Endothelial cell of umbilical vein (primary cell): ENCODE data around the gene MUC5AC. TPM values are rescaled to one million over a fixed set of nuclear protein-coding genes. Genes with fewer than 3 reads are reported as not detected.

ENCODE experiments used
- BruUV-seq: library from RNA; stranded (reverse); fragments of 400-500 nt; replicated peaks from 2 replicates; lab custom pipeline; 2021; lab: Mats Ljungman, UMichigan
- CTCF ChIA-PET: fragments of 300-600, 350-600 bp; sonication (Branson Sonifier 250); formaldehyde crosslinking; loops from one replicate; lab custom pipeline; 2021; ENCODE audit warnings: antibody characterized with exemption, inconsistent platforms; lab: Charles Lee
- POLR2A ChIA-PET: fragments of 300-600, 350-600 bp; sonication (Branson Sonifier 250); formaldehyde crosslinking; loops from one replicate; lab custom pipeline; 2021; ENCODE audit warnings: antibody characterized with exemption, inconsistent platforms; lab: Charles Lee
- DNase-seq: peaks from one replicate; pipeline ENCODE4 v3.0.0-alpha.2; 2011; ENCODE audit warnings: low read depth, low spot score
- FAIRE-seq: peaks from 2 replicates; lab custom pipeline; 2011; peaks lifted over from hg19 to GRCh38; lab: Jason Lieb, UNC
- H2AFZ ChIP-seq: 2 replicates; pipeline ENCODE4 v1.6.0; 2012; ENCODE audit warnings: low read depth, low read length, control low read depth, inconsistent platforms
- H3K27ac ChIP-seq: 2 replicates; pipeline ENCODE4 v1.5.1; 2011; ENCODE audit warnings: low read depth, mild to moderate bottlenecking, control low read depth, low read length, moderate library complexity; ENCODE audit not compliant: insufficient read depth
- H3K27me3 ChIP-seq, 2 experiments: 2 replicates each; pipeline versions ENCODE4 v1.6.0 to v1.6.1; 2011; ENCODE audit warnings: low read length in 2 of 2, mixed read lengths in 1 of 2; ENCODE audit not compliant: control insufficient read depth in 2 of 2, insufficient read depth in 2 of 2
- H3K36me3 ChIP-seq, 2 experiments: 2 replicates in 1 of 2; 3 replicates in 1 of 2; pipeline ENCODE4 v1.5.1; 2011; ENCODE audit warnings: low read length in 2 of 2, mild to moderate bottlenecking in 1 of 2, moderate library complexity in 1 of 2; ENCODE audit not compliant: control insufficient read depth in 2 of 2, insufficient read depth in 2 of 2; ENCODE audit errors: extremely low read depth in 1 of 2
- H3K4me1 ChIP-seq: 3 replicates; pipeline ENCODE4 v1.5.1; 2011; ENCODE audit warnings: mild to moderate bottlenecking, low read length; ENCODE audit not compliant: control insufficient read depth, insufficient read depth; ENCODE audit errors: extremely low read depth
- H3K4me2 ChIP-seq: 2 replicates; pipeline ENCODE4 v1.6.1; 2011; ENCODE audit warnings: low read length, control low read depth, mixed read lengths; ENCODE audit not compliant: insufficient read depth
- H3K4me3 ChIP-seq, 3 experiments: fragments of 200-600 bp in 1 of 3; sonication (generic), shearing (Covaris generic) in 1 of 3; replicated peaks in 1 of 3; 2 replicates each; pipeline ENCODE4 v1.5.1; 2011 to 2016; ENCODE audit warnings: control low read depth in 3 of 3, low read length in 3 of 3, mild to moderate bottlenecking in 2 of 3, inconsistent platforms in 1 of 3, low read depth in 1 of 3, moderate library complexity in 1 of 3; ENCODE audit not compliant: insufficient read depth in 1 of 3
- H3K79me2 ChIP-seq: 2 replicates; pipeline ENCODE4 v1.6.0; 2012; ENCODE audit warnings: low read length, inconsistent platforms; ENCODE audit not compliant: control insufficient read depth, insufficient read depth
- H3K9ac ChIP-seq: replicated peaks from 2 replicates; pipeline ENCODE3; 2011; ENCODE audit warnings: low read length, control low read depth; ENCODE audit not compliant: insufficient read depth; ENCODE audit errors: extremely low read depth
- H3K9me1 ChIP-seq: replicated peaks from 3 replicates; pipeline ENCODE4 v1.6.0; 2011; ENCODE audit warnings: mild to moderate bottlenecking, low read length; ENCODE audit not compliant: control insufficient read depth, insufficient read depth; ENCODE audit errors: extremely low read depth
- H3K9me3 ChIP-seq: replicated peaks from 2 replicates; pipeline ENCODE4 v1.5.1; 2012; ENCODE audit warnings: low read length, inconsistent platforms; ENCODE audit not compliant: control insufficient read depth, insufficient read depth
- H4K20me1 ChIP-seq: replicated peaks from 2 replicates; pipeline ENCODE3; 2011; ENCODE audit warnings: mild to moderate bottlenecking, low read length; ENCODE audit not compliant: control insufficient read depth, insufficient read depth; ENCODE audit errors: extremely low read depth
- EZH2 ChIP-seq: IDR thresholded peaks from 2 replicates; pipeline ENCODE4 v1.6.1; 2012; ENCODE audit warnings: borderline replicate concordance, low read depth, mild to moderate bottlenecking, moderate library complexity, low read length, inconsistent platforms; ENCODE audit not compliant: severe bottlenecking
- FOS ChIP-seq: IDR thresholded peaks from 2 replicates; pipeline ENCODE4 v1.6.1; 2011; ENCODE audit warnings: mild to moderate bottlenecking, low read length, moderate library complexity, borderline replicate concordance; ENCODE audit not compliant: insufficient read depth
- GATA2 ChIP-seq: IDR thresholded peaks from 2 replicates; pipeline ENCODE4 v1.7.0; 2011; ENCODE audit warnings: low read depth, mild to moderate bottlenecking, moderate library complexity, mixed read lengths, low read length; ENCODE audit not compliant: insufficient read length, insufficient read depth
- JUN ChIP-seq: IDR thresholded peaks from 2 replicates; pipeline ENCODE4 v1.6.1; 2011; ENCODE audit warnings: borderline replicate concordance, low read depth; ENCODE audit not compliant: insufficient read length, insufficient read depth
- MAX ChIP-seq: IDR thresholded peaks from 2 replicates; pipeline ENCODE4 v1.6.1; 2011; ENCODE audit not compliant: insufficient read depth, insufficient read length
- MYC ChIP-seq: IDR thresholded peaks from one replicate; pipeline ENCODE4 v1.6.1; 2011; ENCODE audit warnings: mild to moderate bottlenecking, low read depth, low read length
- POLR2A ChIP-seq: IDR thresholded peaks from 2 replicates; pipeline ENCODE4 v1.6.1; 2012; ENCODE audit warnings: low read depth, mild to moderate bottlenecking, control low read depth, low read length
- POLR2AphosphoS5 ChIP-seq: IDR thresholded peaks from 2 replicates; pipeline ENCODE4 v1.6.1; 2012; ENCODE audit warnings: low read depth, mild to moderate bottlenecking, control low read depth, low read length, moderate library complexity; ENCODE audit not compliant: insufficient read depth
- dilution Hi-C: fragments of 300-500 bp; cut with MboI; formaldehyde crosslinking; loops from one replicate; pipeline ENCODE4 v1.15.0; 2019; ENCODE audit warnings: low sequenced_read_pairs; ENCODE audit not compliant: extremely low pct_ligation_motif_present
- intact Hi-C: fragments of 100-400 bp; cut with micrococcal nuclease; formaldehyde crosslinking; loops from one replicate; pipeline ENCODE4 v1.10.0; 2022
- polyA plus RNA-seq, 4 experiments: library from polyadenylated mRNA; depleted of rRNA in 3 of 4; stranded (reverse) in 3 of 4; unstranded in 1 of 4; fragments of >200 nt; gene quantifications; 2 replicates each; pipeline versions ENCODE4 v1.2.1 to v1.2.3, GENCODE V29; 2011 to 2012; ENCODE audit warnings: missing spikeins in 1 of 4
- total RNA-seq: library from RNA; stranded (reverse); gene quantifications from 2 replicates; pipeline ENCODE4 v1.2.3, GENCODE V29; 2021
- TF ChIP-seq, protein P1 (sequence below), 2 donors: IDR thresholded peaks; 1 replicate in 1 of 2; 2 replicates in 1 of 2; pipeline ENCODE4 v1.5.1; 2011; ENCODE audit warnings: low read length in 2 of 2, mild to moderate bottlenecking in 2 of 2, moderate library complexity in 2 of 2, control low read depth in 1 of 2, inconsistent platforms in 1 of 2, low read depth in 1 of 2; ENCODE audit not compliant: insufficient read depth in 1 of 2; ENCODE audit errors: extremely low read depth in 1 of 2

The MUC5AC gene
- total and polyA plus RNA-seq, 2 donors (not counting 3 experiments of a cell fraction or from before 2014, with no cell fraction given): not detected

- Histone ChIP-seq H3K27me3 (no peaks in the 10 kb centered on the region), H3K27ac (no peak overlapping the region), H3K4me2 (no peak overlapping the region), H3K36me3 (no peaks in the 10 kb centered on the region), H3K4me3 (no peak overlapping the region), H3K4me1 (no peaks in the 10 kb centered on the region), H4K20me1 (no peaks in the 10 kb centered on the region), H3K79me2 (no peaks in the 10 kb centered on the region), H3K9me3 (no peaks in the 10 kb centered on the region), H2AFZ (no peak overlapping the region), H3K9ac (no peak overlapping the region), H3K9me1 (no peaks in the 10 kb centered on the region)
- dilution Hi-C loops (no loop called here), intact Hi-C loops (loop anchor here (2.0 kb wide), 1 partner anchor 373 kb away; no protein-coding TSS in a partner anchor)
- ChIA-PET POLR2A (no interaction called here), CTCF (interaction anchor here (1.0 to 3.9 kb wide), 8 partner anchors 49 to 373 kb away, joined by 3 to 36 read pairs (median 4); no protein-coding TSS in a partner anchor)
- TF ChIP-seq MAX: no peak
- TF ChIP-seq FOS: no peak
- TF ChIP-seq POLR2A: no peak
- TF ChIP-seq, protein P1, sequence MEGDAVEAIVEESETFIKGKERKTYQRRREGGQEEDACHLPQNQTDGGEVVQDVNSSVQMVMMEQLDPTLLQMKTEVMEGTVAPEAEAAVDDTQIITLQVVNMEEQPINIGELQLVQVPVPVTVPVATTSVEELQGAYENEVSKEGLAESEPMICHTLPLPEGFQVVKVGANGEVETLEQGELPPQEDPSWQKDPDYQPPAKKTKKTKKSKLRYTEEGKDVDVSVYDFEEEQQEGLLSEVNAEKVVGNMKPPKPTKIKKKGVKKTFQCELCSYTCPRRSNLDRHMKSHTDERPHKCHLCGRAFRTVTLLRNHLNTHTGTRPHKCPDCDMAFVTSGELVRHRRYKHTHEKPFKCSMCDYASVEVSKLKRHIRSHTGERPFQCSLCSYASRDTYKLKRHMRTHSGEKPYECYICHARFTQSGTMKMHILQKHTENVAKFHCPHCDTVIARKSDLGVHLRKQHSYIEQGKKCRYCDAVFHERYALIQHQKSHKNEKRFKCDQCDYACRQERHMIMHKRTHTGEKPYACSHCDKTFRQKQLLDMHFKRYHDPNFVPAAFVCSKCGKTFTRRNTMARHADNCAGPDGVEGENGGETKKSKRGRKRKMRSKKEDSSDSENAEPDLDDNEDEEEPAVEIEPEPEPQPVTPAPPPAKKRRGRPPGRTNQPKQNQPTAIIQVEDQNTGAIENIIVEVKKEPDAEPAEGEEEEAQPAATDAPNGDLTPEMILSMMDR (IDR thresholded peaks at IDR 0.05; ENCODE audit: extremely low read depth in 1 of 2, insufficient read depth in 1 of 2, low read depth in 1 of 2, low read length in 2 of 2): no peak
- TF ChIP-seq MYC: no peak
- TF ChIP-seq GATA2: no peak
- no peak for TF ChIP-seq JUN
- TF ChIP-seq EZH2: no peak
- TF ChIP-seq POLR2AphosphoS5: no peak
- no TSS peak for BruUV-seq
- no peak for DNase-seq
- no peak for FAIRE-seq
Observed at GRCh38 chr11:1202154-1202775, 44.5 kb downstream of the MUC5AC start.
